Stimulated activated CD8-positive, alpha-beta memory T cell treated with anti-CD3 and anti-CD28 coated beads, Interleukin-7, amount 100 ng/mL, for 48 hours (primary cell): ENCODE data around the gene PROX1.

ENCODE experiments used
- DNase-seq, 2 donors: peaks; one replicate each; pipeline ENCODE4 v3.0.0-alpha.2; 2020; ENCODE audit warnings: low read depth in 1 of 2; ENCODE audit errors: extremely low read depth in 1 of 2

The PROX1 gene

GRCh38 chr1:213997038-213997771 lies 9.4 kb downstream of the PROX1 start:
- no peak for DNase-seq

- DNase-seq: no peak
Measured at GRCh38 chr1:213997772-213998107, 10.0 kb downstream of the PROX1 start.

DNA sequence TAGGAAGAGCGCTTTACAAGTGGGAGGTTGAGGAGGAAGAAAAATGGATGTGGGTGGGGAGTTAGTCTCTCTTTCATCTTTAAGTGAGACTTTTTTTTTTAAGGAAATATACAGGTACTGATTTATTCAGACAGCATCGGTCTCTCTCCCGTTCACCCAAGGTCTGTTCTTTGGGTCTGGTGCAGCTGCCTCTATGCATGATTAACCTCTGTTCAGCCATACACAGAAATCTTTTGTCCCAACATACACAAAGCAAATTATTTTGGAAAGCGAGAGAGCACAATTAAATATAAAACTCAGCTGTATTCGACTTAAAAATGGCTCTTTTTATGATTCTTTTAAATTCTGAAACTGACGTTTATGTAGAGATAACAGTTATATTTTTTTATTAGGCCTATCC lies 11.0 kb downstream of the PROX1 start:
- DNase-seq: no peak

DNA sequence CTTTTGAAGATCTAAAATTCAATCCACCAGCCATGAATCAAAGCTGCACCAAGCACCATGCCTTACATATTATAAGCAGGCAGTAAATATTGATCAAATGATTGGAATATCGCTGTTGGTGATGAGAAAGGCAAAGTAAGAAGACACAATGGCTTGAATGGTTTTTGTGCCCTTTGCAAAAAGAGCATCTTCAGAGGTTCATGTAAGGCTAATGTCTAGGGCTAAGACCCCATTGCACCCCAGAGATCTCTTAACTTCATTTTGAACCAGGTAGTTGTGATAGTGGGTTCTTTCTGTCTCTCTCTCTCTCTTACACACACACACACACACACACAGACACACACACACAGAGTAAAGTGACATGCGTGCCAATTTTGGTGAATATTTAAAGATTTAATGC lies 12.0 kb downstream of the PROX1 start:
- DNase-seq: no peak

DNA sequence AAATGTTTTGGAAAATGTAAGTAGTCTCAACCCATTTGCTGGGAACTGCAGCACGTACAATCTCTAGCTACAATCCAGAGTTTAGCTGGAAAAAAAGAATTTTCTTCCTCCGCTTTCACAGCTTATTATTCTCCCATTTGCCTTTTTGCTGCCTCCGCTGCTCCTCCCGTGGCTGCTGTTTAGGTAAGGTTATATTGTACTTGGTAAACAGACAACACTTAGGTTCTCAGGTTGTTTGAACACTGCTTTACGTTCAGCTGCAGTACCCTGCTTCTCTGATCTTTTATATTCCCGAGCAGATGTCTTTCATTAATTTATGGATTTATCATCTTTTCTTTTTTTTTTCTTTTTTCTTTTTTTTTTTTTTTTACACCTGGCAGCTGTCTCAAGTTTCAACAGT lies 14.3 kb downstream of the PROX1 start:
- DNase-seq: no peak

DNA sequence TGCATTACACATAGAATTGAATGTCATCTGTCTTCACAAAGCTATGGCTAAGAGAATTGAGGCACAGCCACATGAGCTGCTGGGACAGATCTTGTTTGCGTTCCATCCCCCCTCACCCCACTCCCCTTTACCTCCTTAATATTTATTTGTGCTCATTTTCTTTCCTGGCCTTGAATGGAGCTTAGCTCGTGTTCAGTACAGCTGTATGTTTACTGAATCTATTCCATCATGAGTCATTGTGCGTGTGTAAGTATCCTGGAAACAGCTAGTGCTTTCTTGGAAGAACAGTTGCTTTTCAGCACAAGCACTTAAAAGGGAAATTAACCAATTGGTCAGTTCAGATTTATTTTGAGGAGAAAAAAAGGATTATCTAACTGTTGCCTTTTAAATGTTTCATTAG lies 14.7 kb downstream of the PROX1 start:
- DNase-seq: no peak

DNA sequence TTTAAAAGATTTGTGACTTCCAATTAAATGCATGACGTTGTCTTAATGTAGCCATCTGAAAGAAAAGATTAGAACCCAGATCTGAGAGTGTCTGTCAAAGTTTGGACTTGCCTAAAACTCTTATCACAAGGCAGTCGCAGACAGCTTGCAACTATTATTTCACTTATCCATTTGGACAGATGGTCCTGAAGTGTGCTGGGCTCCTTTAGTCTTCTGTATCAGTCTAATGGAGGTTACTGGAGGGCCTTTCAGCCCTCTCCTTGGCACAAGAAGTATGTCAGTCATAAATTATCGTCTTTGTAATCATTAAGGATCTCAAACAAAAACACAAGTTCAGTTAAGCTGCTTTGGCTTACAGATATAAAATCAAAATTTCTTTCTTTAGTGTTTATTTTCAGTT lies 15.5 kb downstream of the PROX1 start:
- DNase-seq: no peak

GRCh38 chr1:214004014-214004413 lies 16.2 kb downstream of the PROX1 start:
- no peak for DNase-seq

- DNase-seq: no peak
Measured at GRCh38 chr1:214004795-214005194, 17.0 kb downstream of the PROX1 start.

GRCh38 chr1:214005708-214006107 lies 17.9 kb downstream of the PROX1 start:
- DNase-seq: no peak

- no peak for DNase-seq
Measured at GRCh38 chr1:214006845-214007244, 19.1 kb downstream of the PROX1 start.

DNA sequence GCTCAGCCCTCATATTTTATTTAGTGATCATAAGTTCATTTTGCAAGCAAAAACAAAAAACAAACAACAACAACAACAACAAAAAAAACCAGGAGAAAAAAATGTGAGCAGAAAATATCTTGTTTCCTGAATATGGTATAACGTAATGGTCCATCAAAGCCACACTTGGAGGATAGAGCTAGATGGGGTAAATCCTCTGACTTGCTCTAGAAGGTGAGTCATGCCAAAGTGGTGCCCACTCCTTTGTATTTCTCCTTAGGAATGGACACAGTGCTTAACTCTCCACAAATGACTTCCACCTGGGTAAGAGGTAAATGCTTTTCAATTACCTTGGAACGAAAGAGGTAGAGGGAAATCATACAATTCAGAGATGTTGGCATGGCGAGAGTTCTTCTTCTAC lies 20.6 kb downstream of the PROX1 start:
- DNase-seq: no peak

- no peak for DNase-seq
Measured at GRCh38 chr1:214008791-214009422, 21.1 kb downstream of the PROX1 start.

GRCh38 chr1:214009423-214010196 lies 21.8 kb downstream of the PROX1 start:
- DNase-seq: no peak

- DNase-seq: no peak
Measured at GRCh38 chr1:214010197-214010573, 22.4 kb downstream of the PROX1 start.

DNA sequence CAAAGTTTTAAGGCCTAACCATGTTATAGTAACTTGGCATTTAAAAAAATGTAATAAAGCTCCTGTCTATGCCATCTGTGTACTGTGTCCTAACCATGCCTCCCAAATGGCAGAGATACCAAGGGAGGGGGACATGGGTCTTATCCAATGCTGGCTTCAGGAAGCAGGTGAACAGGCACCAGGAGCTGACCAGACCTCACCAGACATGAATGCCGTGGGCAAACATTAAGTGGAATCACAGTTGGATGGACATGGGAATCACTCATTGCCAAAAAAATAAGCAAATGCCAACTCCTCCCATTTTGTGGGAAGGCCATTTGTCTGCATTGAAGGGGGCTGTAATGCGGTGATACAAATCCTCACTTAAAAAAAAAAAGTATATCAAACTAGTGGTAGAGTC lies 22.9 kb downstream of the PROX1 start:
- no peak for DNase-seq

DNA sequence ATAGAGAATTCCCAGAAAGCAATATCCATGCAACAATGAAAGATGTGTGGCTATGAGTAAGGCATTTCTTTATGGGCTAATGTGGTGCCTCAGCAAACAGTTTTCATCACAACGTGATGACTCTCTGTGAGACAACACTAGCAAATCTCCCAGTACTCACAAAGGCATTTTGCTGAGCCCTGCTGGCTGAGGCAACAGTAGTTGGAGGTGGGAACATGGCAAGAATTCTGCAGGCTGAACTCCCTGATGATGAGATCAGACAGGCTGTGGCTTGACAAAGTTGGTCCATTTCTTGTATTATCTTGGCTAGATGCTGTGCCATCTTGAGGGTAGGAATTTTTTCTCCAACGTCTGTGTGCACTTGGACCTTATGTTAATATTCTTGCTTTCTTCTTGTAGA lies 24.6 kb downstream of the PROX1 start:
- DNase-seq: no peak

- no peak for DNase-seq
Measured at GRCh38 chr1:214013614-214014377, 26.0 kb downstream of the PROX1 start.

DNA sequence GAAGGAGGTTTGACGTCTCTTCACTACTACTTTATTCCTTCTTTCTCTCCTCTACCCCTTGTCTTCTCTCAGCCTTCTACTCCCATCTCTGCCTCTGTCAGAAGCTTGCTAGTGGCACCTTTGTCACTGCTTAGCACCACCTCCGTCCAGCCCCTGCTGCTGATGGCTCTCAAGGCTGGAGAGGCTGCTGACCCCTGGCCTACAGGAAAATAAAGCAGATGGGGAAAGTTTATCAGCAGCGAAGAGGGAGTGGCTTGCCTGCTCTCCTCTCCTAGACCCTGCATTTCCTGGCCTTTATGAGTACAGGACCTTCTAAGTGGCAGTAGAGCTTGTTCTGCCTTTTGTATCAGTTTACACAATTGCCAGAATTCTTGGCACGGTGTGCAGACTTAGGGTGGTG lies 27.0 kb downstream of the PROX1 start:
- DNase-seq: no peak

- no peak for DNase-seq
Measured at GRCh38 chr1:214017191-214017982, 29.6 kb downstream of the PROX1 start.
